KBM-7 (cell line): ENCODE results near the gene GABRB3.

Source experiments
- DNase-seq: peaks from one replicate; pipeline ENCODE4 v3.0.0-alpha.2; 2015
- in situ Hi-C: fragments of 300-500 bp; cut with MboI; formaldehyde crosslinking; loops from 2 replicates; pipeline ENCODE4 v1.14.3; 2020; ENCODE audit warnings: low sequenced_read_pairs, low pct_unique_long_range_greater_than_20kb, mixed read lengths

GABRB3 gene

DNA sequence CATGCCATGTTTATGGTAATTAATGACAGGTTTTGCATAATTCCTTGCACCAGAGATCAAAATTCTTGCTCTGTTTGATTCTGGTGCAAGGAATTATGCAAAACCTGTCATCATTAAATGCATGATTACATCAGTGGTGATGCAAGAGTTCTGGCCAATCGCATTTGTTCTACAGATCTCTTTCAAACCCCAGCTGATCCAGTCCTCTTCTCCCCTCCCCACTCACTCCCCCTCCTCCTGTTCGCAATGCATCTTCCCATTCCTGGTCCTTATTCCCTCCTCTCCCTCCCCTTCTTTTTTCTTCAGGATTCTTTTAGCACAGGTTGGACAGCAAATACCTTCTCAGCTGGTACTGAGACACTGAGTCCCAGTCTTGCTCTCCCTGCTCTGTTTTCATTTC lies 82.1 kb downstream of the GABRB3 start:
- DNase-seq = no peak
- in situ Hi-C loops = no loop called here

DNA sequence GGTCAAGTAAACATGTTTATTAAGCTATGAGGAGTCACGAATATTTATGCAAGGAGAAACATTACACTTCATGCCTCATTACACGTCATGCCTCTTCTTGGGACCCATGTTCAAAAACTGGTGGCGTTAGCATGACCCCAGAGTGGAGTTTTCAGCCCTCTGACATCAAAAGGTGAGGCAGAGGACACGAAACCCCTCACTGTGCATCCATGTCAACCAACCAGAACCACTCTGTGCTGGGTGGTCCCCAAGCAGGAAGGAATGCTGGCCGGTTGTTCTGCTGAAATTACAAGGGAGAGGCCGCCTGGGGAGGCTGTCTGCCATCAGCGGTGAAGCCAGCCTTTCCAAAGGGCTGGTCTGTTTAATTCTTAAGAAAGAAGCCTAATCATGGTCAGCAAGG lies 83.4 kb downstream of the GABRB3 start:
- DNase-seq = no peak
- in situ Hi-C loops = no loop called here

DNA sequence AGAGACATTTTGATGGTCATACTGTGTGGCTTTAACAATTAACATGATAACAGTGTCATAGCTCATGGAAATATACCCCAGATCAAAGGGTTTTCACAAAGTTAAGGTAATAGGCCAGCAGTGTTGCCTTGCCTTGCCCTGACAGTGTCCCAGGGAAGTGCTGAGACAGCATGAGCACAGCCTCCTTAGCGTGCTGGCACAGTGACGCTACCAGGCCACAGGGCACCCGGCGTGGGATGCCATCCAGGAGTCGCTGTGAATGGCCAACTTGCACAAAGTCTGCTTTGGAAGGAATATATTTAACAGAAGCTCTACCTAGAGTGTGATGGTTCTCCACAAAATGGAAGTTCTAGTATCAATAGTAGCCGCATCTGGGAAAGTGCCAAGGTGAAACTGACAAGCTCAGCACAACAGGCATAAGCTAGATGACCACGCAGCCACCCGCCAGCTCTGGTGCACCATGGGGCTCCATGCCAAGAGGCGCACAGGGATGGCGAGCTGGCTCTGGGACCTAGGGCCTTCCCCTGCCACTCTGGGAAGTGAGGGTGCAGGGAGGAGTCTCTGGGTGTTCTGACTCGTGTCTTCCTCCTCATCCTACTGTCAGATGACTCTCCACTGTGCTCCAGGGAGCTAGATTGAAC lies 86.2 kb downstream of the GABRB3 start:
- no peak for DNase-seq
- in situ Hi-C loops = no loop called here

DNA sequence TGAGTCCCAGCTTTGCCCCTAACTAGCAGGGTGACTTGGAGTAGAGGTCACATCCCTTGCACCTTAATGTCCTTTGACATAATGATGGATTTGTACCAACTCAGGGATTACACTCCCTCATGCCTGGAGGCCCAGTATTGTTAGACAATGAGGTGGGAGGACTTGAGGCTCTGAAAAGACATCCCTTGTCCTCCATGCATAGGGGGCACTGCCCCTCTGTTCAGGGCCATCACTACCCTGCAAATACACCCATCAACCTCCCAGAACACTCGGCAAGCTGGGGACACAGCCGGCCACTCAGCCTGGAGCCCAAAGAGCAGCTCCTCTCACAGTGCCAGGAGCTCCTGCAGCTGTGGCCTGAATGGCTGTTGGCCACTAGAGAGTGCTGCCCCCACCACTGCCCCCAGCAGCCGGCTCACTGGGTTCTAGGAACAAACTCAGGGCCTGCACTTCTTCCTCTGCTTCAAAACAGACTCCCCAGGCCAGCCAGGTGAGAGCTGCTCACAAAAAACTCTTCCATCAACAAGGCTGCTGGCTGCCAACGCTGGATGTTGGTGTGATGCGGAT lies 90.2 kb downstream of the GABRB3 start:
- no peak for DNase-seq
- in situ Hi-C loops = no loop called here

DNA sequence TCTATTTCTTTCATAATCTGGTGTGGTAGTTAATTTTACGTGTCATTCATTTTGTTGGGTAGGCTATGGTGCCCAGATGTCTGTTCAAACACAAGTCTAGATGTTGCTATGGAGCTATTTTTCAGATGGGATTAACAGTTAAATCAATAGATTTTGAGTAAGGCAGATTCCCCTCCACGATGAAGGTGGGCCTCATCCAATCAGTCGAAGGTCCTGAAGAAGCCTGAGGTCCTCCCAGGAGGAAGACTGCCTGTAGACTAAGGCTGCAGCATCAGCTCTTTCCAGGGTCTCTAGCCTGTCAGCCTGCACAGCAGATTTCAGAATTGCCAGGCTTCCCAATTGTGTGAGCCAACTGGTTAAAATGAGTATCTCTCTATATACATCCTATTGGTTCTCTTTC lies 92.9 kb downstream of the GABRB3 start:
- in situ Hi-C loops = no loop called here
- DNase-seq = no peak

DNA sequence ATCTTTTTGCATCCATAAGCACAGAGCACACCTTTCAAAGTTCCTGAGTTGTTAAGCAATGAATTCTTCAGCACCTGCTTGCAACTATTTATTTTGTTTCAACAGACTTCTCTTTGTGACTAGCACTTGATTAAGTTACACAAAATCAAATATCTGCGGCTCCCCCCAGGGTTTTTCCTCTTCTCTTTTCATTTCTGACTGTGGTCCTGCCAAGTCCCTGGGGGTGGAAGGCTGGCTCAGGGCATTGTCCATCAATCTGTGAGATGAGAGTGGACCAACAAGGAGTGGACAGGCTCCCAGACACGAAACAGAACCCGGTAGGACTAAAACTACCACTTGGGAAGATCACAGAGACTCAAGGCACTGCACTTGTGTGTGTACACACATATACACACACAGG lies 96.8 kb downstream of the GABRB3 start:
- in situ Hi-C loops = no loop called here

DNA sequence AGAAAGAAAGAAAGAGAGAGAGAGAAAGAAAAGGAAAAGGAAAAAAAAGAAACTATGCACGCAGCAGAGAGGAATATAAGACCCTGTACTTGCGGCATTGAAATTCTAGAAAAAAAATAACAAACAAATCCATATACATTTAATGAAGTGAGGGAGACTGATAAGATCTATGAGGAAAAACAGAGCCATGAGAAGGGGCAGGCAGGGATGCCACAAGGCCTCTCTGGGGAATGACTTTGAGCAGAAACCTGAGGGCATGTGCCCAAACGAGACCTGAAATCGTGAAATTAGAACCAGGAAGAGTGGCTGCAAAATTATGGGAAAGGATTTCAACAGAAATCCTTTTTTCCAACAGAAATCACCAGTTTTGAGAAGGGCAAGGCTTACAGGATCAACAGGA lies 98.4 kb downstream of the GABRB3 start:
- in situ Hi-C loops = no loop called here

More for the DNA sequence above, 96.8 kb downstream of the GABRB3 start:
- no peak for DNase-seq

DNA sequence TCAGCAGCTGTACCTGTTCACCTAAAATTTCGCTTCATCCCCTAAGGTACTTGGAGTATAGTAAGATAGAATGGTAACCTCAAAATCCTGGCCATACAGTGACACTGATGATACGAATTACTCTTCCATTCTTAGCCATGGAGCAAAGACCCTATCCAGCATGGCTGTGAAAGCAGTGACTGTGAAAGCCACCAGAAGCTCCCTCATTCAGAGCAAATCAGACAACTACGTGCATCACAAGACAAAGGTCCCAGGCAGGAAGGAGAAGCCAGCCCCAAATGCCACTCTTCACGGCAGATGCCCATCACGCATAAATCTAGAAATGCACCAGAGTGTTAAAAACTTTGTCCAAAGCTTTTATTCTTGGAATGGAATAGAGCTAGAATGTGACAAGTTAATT lies 99.4 kb downstream of the GABRB3 start:
- in situ Hi-C loops = no loop called here
- no peak for DNase-seq

More for the DNA sequence above, 98.4 kb downstream of the GABRB3 start:
- no peak for DNase-seq

DNA sequence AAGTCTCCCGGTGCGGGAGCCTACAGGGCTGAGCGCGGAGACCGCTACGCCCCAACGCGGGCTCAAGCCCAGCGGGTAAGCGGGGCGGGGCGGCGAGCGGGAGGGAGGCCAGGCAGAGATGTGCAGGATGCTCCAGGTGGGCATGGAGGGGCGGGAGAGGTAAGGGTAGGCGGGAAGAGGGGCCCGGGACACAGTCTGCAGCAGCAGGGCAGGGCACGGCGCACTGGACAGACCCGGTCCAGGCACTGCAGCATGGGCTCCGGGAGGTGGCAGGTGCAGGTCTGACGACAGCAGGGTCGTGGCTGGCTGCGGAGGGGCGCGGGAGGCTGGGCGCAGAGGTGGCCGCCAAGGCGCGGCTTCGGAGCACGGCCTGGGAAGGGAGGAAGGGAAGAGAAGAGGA lies 102.8 kb downstream of the GABRB3 start:
- in situ Hi-C loops = no loop called here

DNA sequence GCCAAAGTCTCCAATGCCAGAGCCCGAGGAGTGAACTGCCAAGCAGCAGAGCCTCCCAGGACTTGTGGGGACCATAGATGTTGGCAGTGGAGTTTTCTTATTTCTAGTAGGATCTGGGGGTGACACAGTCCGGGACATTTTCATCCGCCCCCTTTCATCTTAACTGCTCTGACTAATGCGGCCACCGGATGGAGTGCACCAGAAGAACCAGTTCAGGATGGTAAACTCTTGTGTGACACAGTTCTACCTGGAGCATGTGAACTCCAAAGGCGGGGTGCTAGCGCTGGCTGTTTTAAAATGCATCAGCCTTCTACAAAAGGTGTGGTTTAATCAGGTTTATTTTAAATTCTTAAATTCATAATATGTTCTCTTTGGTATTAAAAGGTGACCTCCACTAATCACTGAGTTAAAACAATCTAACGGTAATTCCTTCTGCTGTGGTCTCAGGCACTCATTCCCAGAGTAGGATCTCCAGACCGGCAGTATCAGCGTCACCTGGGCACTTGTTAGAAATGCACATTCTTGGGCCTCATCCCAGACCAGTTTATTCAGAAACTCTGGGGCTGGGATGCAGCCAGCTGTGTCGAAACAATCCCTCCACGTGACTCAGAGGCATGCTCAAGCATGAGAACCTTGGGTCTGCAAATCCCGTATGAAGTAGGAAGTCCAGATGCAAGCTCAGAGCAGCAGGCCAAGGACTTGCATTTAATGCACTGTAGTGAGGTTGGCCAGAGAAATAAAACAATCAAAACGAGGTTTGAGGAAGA lies 105.5 kb downstream of the GABRB3 start:
- in situ Hi-C loops = no loop called here
- no peak for DNase-seq

More for the DNA sequence above, 102.8 kb downstream of the GABRB3 start:
- no peak for DNase-seq

DNA sequence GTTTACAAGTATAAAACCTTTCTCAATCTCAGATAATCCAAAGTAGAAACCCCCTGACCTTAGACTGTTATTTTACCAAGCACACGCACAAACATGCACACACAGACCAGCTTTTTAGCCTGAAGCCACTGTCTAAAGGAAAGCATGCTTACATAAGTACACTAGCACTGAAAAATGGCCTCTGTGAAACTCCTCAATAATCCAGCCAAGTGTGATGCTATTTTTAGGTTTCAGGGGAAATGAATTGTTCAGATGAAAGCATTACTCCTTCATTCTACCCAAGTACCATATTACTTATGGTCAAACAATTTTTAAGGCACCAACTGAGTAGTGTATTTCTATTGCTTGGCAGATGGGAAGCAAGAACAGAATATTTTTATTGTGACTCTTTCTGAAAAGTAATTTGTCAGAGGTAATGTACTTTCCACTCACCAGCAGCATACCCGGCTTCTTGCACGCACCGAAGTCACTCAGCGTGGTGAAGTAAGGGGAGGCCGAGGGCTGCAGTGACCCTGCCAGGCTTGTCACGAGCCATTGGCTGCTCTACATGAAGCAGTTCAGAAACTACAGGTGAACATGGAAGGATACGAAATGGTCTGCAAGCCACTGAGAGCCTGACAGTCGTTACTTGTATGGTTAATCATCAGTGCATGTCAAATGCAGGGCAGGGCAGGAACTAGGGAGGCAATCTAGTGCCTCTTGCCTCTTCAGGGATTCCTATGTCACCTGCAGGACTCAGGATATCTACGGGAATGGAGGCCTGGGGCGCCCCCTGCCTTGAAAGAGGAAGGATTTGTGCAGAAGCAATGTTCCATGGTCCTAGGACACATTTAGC lies 106.7 kb downstream of the GABRB3 start:
- in situ Hi-C loops = no loop called here
- no peak for DNase-seq

DNA sequence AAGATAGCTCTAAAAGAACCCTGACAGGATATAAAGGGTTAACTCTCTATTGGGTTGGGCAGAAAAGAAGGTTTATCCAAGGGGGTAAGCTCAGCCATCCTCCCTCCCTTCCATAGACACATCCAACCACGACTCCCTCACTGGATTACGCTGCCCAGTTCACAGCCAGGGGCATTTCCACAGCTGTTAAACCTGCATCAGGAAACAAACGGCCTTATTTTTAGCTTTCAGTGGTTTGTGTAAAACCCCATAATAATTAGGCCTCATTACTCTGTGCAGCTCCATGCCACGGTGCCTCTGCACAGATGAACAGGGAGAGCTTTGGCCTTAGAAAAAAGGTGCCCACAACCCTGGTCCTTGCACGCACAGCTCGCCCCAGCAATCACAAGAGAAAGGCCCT lies 110.6 kb downstream of the GABRB3 start:
- in situ Hi-C loops = no loop called here
- no peak for DNase-seq

DNA sequence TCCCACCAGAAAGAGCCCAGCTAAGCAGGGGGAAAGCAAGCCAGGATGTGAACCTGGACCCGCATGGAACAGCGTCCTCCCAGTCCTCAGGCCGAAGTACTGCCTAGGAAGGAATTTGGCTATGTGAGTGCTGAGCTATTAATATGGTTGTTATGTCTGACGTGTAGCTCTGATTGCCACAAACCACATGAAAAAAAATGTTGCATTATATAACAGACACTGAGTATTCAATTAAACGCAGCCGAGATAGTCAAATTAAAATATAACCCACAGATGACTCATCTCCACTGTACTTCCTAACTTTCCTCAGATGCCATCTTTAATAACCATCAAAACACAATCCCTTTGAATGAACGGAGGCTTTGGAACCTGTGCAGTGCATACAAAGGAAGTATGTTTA lies 111.1 kb downstream of the GABRB3 start:
- in situ Hi-C loops = no loop called here
- DNase-seq = no peak

DNA sequence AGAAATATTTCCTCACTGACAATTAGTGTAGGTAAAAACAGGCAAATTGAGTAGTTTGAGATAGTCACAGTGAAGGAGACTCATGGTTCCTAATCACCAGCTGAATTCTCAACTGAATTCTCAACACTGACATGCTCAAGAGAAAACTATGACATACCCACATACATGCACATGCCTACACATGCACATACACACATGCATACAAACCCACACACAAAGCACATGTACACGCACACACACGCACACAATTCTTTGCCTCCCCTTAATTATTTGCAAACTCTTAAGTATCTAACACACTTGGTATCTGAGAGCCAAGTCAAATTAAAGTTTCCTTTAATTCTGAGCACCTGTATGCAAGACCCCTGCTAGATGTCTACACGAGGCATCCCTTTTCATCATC lies 111.8 kb downstream of the GABRB3 start:
- DNase-seq = no peak
- in situ Hi-C loops = no loop called here

DNA sequence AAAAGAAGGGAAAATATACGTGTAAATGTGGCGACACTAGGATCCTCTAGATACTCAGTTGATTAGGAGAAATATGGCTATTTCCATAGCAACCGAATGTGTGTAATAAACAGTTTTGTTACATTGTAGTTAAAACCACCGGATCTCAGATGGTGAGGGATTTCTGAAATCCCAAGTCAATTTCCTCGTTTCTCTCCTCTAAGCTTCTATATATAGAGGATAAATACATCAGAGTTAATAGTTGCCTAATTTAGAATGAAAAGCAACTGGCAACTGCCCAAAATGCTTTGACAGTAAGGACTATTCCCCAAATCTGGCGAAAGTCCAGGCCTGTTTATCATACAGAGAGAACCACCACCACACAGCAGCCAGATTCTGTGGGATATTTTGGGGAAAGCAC lies 112.6 kb downstream of the GABRB3 start:
- no peak for DNase-seq
- in situ Hi-C loops = no loop called here

DNA sequence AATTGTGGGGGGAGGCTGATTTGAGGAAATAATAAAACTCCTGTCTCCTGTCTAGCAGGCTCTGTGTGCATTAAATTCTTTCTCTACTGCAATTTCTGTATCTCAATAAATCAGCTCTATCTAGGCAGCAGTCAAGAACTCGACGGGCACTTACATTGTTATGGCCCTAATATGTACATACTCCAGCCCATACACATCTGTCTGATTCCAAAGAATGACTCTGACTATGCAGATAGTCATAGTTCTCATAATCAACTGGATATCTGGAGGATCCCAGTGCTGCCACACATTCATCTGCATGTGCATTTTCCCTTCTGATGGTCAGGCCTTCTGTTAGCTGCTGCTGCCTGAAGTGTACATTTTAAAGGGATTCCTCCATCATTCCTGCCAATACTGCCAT lies 114.6 kb downstream of the GABRB3 start:
- DNase-seq = no peak
- in situ Hi-C loops = no loop called here

DNA sequence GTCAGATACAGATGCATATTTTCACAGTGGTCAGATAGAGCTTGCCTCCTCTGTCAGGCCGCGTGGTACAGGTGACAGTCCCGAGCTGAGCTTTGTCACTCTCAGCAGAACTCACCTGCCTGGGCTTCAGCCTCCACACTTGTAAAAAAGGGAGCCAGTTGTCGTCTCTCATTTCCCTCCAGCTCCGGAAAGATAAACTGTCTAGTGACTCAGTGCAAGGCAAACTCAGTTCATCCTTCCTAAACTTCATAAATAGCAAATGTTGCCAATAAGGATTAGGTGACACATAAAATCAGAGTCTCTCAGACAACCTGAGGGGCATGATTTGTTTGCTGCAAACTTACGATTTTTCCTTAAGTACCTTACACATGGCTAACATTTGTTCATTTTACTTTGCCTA lies 116.8 kb downstream of the GABRB3 start:
- no peak for DNase-seq
- in situ Hi-C loops = no loop called here

DNA sequence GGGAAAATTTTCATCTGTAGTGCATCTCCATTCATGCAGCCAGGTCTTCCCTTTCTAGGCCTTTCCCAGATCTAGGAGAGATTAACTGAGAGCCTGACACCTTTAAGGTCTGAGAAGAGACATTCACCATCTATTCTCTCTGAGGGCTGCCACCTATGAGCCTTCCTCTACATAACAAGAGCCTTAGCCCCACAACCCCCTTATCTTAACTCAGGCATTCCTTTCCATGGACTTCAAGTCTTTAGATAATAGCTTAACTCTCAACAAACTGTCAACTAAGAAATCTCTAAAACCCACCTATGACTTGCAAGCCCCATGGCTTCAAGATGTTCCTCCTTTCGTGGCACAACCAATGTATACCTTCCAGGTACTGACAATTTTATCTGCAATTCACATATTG lies 121.0 kb downstream of the GABRB3 start:
- no peak for DNase-seq
- in situ Hi-C loops = no loop called here

DNA sequence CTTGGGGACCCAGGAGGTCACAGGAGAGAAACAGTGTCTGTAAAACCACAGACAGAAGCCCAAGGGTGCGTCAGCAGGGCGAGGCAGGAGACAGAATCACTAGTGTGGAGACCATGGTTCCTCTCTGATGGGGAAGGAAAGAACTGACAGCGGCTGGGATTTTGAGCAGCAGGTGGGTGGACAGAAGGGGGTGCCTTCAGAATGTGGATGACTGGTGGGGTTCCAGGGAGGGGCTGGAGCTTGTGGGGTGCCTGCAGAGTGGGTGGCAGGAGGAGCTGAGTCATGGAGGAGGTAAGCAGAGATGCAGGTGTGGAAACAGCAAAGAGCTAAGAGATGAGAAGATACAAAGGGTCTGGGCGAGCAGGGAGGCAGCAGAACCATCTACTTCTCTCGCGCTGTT lies 124.2 kb downstream of the GABRB3 start:
- in situ Hi-C loops = no loop called here
- no peak for DNase-seq

DNA sequence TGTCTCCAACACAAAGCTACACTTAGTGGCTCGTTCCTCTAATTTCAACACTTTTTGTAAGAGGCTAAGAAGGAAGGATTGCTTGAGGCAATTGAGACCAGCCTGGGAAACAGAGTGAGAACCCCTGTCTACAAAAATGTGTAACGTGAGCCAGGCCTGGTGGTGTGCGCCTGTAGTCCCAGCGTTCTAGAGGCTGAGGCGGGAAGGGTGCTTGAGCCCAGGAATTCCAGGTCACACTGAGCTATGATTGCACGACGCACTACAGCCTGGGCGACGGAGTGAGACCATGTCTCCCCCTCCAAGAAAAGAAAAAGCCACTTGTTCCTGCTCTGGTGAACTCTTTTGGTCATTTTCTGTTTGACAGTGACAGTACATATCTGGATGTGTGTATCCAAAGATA lies 127.9 kb downstream of the GABRB3 start:
- no peak for DNase-seq
- in situ Hi-C loops = no loop called here
